Measurements from ENCODE around the gene SDK1. TPM values are rescaled to one million over a fixed set of nuclear protein-coding genes. Genes with fewer than 3 reads are reported as not detected.
"Not testable (repeated sequence)": the region's sequence is repeated elsewhere in the genome, so short reads cannot be mapped to it uniquely, and the experiment has no call there.

SDK1 gene
- total RNA-seq, 1 donor, result 0.36 TPM

- Histone ChIP-seq H2AFZ (ENCODE audit: low read length) (no peak overlapping the region), H3K36me3 (ENCODE audit: insufficient read depth, low read length) (no peaks in the 10 kb centered on the region), H3K27ac (ENCODE audit: low read depth, low read length) (no peak overlapping the region), H3K4me3 (ENCODE audit: insufficient read depth, low read length) (no peak overlapping the region), H3K9me3 (ENCODE audit: low read depth, low read length) (no peaks in the 10 kb centered on the region), H3K4me1 (ENCODE audit: insufficient read depth, low read length) (no peaks in the 10 kb centered on the region), H3K4me2 (ENCODE audit: insufficient read depth, low read length) (no peak overlapping the region), H3K27me3 (ENCODE audit: insufficient read depth, low read length) (no peaks in the 10 kb centered on the region), H4K20me1 (ENCODE audit: insufficient read depth, low read length) (no peaks in the 10 kb centered on the region), H3K79me2 (ENCODE audit: insufficient read depth, low read length) (no peaks in the 10 kb centered on the region)
- TF ChIP-seq CTCF (IDR thresholded peaks at IDR 0.05; ENCODE audit: extremely low read depth, low read depth, low read length), result no peak
- DNase-seq (ENCODE audit: insufficient read length, low spot score, missing footprints), result no peak
Measured at GRCh38 chr7:4234886-4235285, 933.8 kb downstream of the SDK1 start.

DNA sequence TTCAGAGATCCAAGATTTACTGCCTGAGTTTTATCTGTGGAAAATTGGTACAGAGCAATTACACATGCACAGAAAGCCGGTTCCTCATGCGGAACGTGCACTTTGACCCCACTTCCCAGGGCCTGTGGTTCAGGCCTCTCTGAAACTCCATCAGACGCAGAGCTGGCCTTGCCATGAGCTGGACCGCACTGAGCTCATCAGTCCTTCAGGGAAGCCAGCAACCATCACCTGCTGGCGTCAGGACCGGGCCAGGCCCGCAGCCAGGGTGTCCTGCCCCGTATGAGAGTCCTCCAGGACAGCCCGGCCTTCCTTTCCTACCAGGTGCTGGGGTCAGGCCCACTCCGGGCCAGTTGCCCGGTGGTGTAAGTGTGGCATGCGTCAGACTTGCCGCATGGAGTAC, 934.5 kb downstream of the SDK1 start:
- Histone ChIP-seq H3K79me2 (ENCODE audit: insufficient read depth, low read length) (no peaks in the 10 kb centered on the region), H3K36me3 (ENCODE audit: insufficient read depth, low read length) (no peaks in the 10 kb centered on the region), H4K20me1 (ENCODE audit: insufficient read depth, low read length) (no peaks in the 10 kb centered on the region), H3K27me3 (ENCODE audit: insufficient read depth, low read length) (no peaks in the 10 kb centered on the region), H2AFZ (ENCODE audit: low read length) (no peak overlapping the region), H3K4me3 (ENCODE audit: insufficient read depth, low read length) (no peak overlapping the region), H3K4me1 (ENCODE audit: insufficient read depth, low read length) (no peaks in the 10 kb centered on the region), H3K9me3 (ENCODE audit: low read depth, low read length) (no peaks in the 10 kb centered on the region), H3K4me2 (ENCODE audit: insufficient read depth, low read length) (no peak overlapping the region), H3K27ac (ENCODE audit: low read depth, low read length) (no peak overlapping the region)
- DNase-seq (ENCODE audit: insufficient read length, low spot score, missing footprints), result no peak
- TF ChIP-seq CTCF (IDR thresholded peaks at IDR 0.05; ENCODE audit: extremely low read depth, low read depth, low read length), result no peak

GRCh38 chr7:4236389-4236788, 935.3 kb downstream of the SDK1 start:
- no peak for DNase-seq (ENCODE audit: insufficient read length, low spot score, missing footprints)
- Histone ChIP-seq H4K20me1 (ENCODE audit: insufficient read depth, low read length) (no peaks in the 10 kb centered on the region), H3K27me3 (ENCODE audit: insufficient read depth, low read length) (no peaks in the 10 kb centered on the region), H3K79me2 (ENCODE audit: insufficient read depth, low read length) (no peaks in the 10 kb centered on the region), H2AFZ (ENCODE audit: low read length) (no peak overlapping the region), H3K4me3 (ENCODE audit: insufficient read depth, low read length) (no peak overlapping the region), H3K36me3 (ENCODE audit: insufficient read depth, low read length) (no peaks in the 10 kb centered on the region), H3K4me2 (ENCODE audit: insufficient read depth, low read length) (no peak overlapping the region), H3K9me3 (ENCODE audit: low read depth, low read length) (no peaks in the 10 kb centered on the region), H3K4me1 (ENCODE audit: insufficient read depth, low read length) (no peaks in the 10 kb centered on the region), H3K27ac (ENCODE audit: low read depth, low read length) (no peak overlapping the region)
- TF ChIP-seq CTCF (IDR thresholded peaks at IDR 0.05; ENCODE audit: extremely low read depth, low read depth, low read length), result no peak

DNA sequence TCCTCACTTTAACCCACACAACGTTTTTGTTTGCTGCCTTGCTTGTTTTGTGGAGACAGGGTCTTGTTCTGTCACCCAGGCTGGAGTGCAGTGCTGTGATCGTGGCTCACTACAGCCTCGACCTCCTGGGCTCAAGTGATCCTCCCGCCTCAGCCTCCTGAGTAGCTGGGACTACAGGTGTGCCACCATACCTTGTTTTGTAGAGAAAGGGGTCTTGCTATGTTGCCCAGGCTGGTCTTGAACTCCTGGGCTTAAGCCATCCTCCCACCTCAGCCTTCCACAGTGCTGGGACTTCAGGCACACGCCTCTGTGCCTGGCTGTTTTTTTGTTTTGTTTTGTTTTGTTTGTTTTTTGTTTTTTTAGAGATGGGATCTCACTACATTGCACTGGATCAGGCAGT, 935.8 kb downstream of the SDK1 start:
- not testable (repeated sequence) for H3K9me3 ChIP-seq (ENCODE audit: low read depth, low read length); H3K4me1 ChIP-seq (ENCODE audit: insufficient read depth, low read length); DNase-seq (ENCODE audit: insufficient read length, low spot score, missing footprints); H3K27ac ChIP-seq (ENCODE audit: low read depth, low read length); H2AFZ ChIP-seq (ENCODE audit: low read length); H3K4me2 ChIP-seq (ENCODE audit: insufficient read depth, low read length); H3K79me2 ChIP-seq (ENCODE audit: insufficient read depth, low read length); H4K20me1 ChIP-seq (ENCODE audit: insufficient read depth, low read length); H3K27me3 ChIP-seq (ENCODE audit: insufficient read depth, low read length); H3K36me3 ChIP-seq (ENCODE audit: insufficient read depth, low read length); H3K4me3 ChIP-seq (ENCODE audit: insufficient read depth, low read length)

Measured in osteoblast (primary cell).